Activated CD8-positive, alpha-beta memory T cell treated with anti-CD3 and anti-CD28 coated beads, Interleukin-2, amount 50 U/mL, for 48 hours (primary cell): Measurements from ENCODE around the gene TP53TG5.
A peak's percentile ranks its signal among the peaks of the same experiment; 100 is the strongest.

Source experiments
- DNase-seq: peaks from one replicate; pipeline ENCODE4 v3.0.0-alpha.2; 2020

Gene TP53TG5

GRCh38 chr20:45378191-45378590, at the start of gene TP53TG5:
TP53TG5 (minus strand) TSS chr20:45378325; CDS start chr20:45378236, 89 bp downstream.
- no peak for DNase-seq

- no peak for DNase-seq
Measured at GRCh38 chr20:45427236-45428149, 49.4 kb upstream of the TP53TG5 start.

- no peak for DNase-seq
Measured at GRCh38 chr20:45426320-45427016, 48.3 kb upstream of the TP53TG5 start.

- no peak for DNase-seq
Measured at GRCh38 chr20:45425561-45425960, 47.4 kb upstream of the TP53TG5 start.

GRCh38 chr20:45423700-45424099, 45.6 kb upstream of the TP53TG5 start:
- DNase-seq, result no peak

GRCh38 chr20:45420125-45420524, 42.0 kb upstream of the TP53TG5 start:
- DNase-seq, result no peak

- DNase-seq, result no peak
Measured at GRCh38 chr20:45419188-45420091, 41.3 kb upstream of the TP53TG5 start.

GRCh38 chr20:45416917-45417316, 38.8 kb upstream of the TP53TG5 start:
- no peak for DNase-seq

GRCh38 chr20:45415822-45416637, 37.9 kb upstream of the TP53TG5 start, which contains the start of gene PIGT:
PIGT (plus strand) TSS chr20:45416141; CDS start chr20:45416157, 16 bp downstream.
- peak; percentile 91 for DNase-seq

- no peak for DNase-seq
Measured at GRCh38 chr20:45413479-45413878, 35.4 kb upstream of the TP53TG5 start.

- no peak for DNase-seq
Measured at GRCh38 chr20:45412653-45413052, 34.5 kb upstream of the TP53TG5 start.

- DNase-seq, result no peak
Measured at GRCh38 chr20:45410887-45411286, 32.8 kb upstream of the TP53TG5 start.

- no peak for DNase-seq
Measured at GRCh38 chr20:45409521-45410272, 31.6 kb upstream of the TP53TG5 start.

- DNase-seq, result no peak
Measured at GRCh38 chr20:45408646-45409213, 30.6 kb upstream of the TP53TG5 start.

GRCh38 chr20:45407783-45408645, 29.9 kb upstream of the TP53TG5 start, which contains the start of gene DBNDD2:
DBNDD2 (plus strand) TSS chr20:45408289; CDS start chr20:45408468, 179 bp downstream.
- no peak for DNase-seq

GRCh38 chr20:45407067-45407745, 29.1 kb upstream of the TP53TG5 start:
- DNase-seq, result no peak

- peak; percentile 76 for DNase-seq
Measured at GRCh38 chr20:45406260-45407066, 28.3 kb upstream of the TP53TG5 start.
